Epithelial cell of esophagus (primary cell): ENCODE measurements around the gene DPH6.
A peak's percentile ranks its signal among the peaks of the same experiment; 100 is the strongest.
"Not testable (repeated sequence)": the region's sequence is repeated elsewhere in the genome, so short reads cannot be mapped to it uniquely, and the experiment has no call there.

Experiments used
- DNase-seq: peaks from one replicate; pipeline ENCODE4 v3.0.0; 2010; ENCODE audit warnings: low read depth
- H3K4me3 ChIP-seq: 2 replicates; pipeline ENCODE4 v1.5.1; 2011; ENCODE audit warnings: mild to moderate bottlenecking, low read length, control low read depth
- TF ChIP-seq, protein P1 (sequence below): IDR thresholded peaks from 2 replicates; pipeline ENCODE4 v1.5.1; 2011; ENCODE audit warnings: low read depth, mild to moderate bottlenecking, low read length, control low read depth, inconsistent platforms; ENCODE audit not compliant: insufficient read depth; ENCODE audit errors: missing control alignments

The DPH6 gene, protein sequence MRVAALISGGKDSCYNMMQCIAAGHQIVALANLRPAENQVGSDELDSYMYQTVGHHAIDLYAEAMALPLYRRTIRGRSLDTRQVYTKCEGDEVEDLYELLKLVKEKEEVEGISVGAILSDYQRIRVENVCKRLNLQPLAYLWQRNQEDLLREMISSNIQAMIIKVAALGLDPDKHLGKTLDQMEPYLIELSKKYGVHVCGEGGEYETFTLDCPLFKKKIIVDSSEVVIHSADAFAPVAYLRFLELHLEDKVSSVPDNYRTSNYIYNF

DNA sequence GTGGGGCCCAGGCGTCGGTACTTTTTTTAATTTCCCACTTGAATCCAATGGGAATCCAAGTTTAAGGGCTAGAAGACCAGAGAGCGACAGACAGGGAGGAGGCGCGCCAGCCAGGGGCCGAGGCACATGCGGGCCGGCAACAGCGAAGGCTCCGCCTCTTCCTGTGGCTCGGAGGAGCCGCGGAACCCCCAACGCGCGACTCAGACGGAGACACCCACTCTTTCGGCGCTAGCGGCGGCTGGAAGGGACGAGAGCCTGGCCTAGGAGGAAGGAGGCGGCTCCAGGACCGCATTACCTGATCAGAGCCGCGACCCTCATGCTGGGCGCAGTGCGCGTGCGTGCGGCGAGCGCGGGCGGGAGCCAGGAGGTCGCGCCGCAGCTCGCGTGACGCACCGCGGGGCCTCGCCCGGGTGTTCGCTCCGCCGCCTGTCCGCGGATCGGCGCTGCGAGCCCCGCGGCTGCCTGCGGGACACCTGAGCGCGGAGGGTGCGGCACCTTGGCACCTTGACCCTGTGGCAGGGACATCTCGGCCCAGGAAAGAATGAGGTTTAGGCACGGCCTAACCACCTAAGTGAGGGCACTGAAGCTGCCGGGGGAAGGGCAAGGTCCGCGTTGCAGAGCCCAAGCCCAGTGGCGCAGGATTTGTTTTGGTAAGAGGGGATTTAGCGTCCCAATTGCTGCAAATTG is at the start of gene DPH6:
DPH6 (minus strand) TSS at position 342 of the 687 bp plus-strand sequence; CDS start at position 318, 24 bp downstream.
- DNase-seq, result peak; percentile 82
- H3K4me3 ChIP-seq, result peak within 1 kb of the TSS; percentile 52
- TF ChIP-seq, protein P1, sequence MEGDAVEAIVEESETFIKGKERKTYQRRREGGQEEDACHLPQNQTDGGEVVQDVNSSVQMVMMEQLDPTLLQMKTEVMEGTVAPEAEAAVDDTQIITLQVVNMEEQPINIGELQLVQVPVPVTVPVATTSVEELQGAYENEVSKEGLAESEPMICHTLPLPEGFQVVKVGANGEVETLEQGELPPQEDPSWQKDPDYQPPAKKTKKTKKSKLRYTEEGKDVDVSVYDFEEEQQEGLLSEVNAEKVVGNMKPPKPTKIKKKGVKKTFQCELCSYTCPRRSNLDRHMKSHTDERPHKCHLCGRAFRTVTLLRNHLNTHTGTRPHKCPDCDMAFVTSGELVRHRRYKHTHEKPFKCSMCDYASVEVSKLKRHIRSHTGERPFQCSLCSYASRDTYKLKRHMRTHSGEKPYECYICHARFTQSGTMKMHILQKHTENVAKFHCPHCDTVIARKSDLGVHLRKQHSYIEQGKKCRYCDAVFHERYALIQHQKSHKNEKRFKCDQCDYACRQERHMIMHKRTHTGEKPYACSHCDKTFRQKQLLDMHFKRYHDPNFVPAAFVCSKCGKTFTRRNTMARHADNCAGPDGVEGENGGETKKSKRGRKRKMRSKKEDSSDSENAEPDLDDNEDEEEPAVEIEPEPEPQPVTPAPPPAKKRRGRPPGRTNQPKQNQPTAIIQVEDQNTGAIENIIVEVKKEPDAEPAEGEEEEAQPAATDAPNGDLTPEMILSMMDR, result no peak

GRCh38 chr15:35595656-35596055 is 49.7 kb upstream of the DPH6 start:
- TF ChIP-seq, protein P1, result no peak
- DNase-seq, result peak; percentile 12
- no peak overlapping the region for H3K4me3 ChIP-seq

DNA sequence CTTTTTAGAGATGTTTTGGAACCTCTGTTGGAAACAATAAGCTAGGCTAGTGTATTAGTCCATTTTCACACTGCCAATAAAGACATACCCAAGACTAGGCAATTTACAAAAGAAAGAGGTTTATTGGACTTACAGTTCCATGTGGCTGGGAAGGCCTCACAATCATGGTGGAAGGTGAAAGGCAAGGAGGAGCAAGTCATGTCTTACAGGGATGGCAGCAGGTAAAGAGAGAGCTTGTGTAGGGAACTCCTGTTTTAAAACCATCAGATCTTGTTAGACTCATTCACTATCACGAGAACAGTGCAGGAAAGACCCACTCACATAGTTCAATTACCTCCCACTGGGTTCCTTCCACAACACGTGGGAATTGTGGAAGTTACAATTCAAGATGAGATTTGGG is 46.0 kb upstream of the DPH6 start:
- H3K4me3 ChIP-seq, DNase-seq: not testable (repeated sequence)

DNA sequence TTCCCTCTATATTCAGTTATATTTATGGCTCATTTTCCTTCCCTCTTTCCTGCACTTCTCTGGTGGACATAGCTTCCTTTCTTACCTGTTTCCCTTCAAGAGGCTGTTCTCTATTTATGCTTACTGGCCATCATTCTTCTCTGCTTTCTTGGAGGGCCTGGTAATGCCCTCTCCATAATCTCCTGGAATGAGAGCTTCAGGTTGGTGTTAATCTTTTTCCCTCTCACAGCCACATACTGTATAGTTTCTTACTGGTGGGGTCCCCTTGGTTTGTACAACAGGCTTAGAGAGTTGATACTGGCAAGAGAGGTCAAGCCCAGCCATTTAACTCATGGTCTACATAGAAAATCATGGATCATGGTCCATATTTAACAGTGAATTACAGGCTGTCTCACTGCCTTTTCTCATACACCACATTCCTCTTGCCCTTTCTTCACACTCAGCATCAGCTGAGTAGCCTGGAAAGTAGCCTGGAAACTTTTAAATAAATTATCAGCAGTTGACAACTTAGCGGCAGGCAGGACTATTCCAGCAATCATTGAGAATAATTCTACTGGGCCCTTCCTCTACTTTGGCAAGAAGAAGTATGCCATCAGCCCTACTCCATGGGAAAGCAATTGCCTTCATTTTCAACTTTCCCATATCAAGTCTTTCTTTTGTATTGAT is 38.0 kb upstream of the DPH6 start:
- no peak overlapping the region for H3K4me3 ChIP-seq

GRCh38 chr15:35580606-35581005 is 34.6 kb upstream of the DPH6 start:
- DNase-seq, result no peak
- H3K4me3 ChIP-seq, result no peak overlapping the region
- TF ChIP-seq, protein P1, result no peak

More for the DNA sequence above, 38.0 kb upstream of the DPH6 start:
- no peak for DNase-seq
- TF ChIP-seq, protein P1, result no peak

GRCh38 chr15:35567392-35567791 is 21.4 kb upstream of the DPH6 start:
- no peak for DNase-seq
- H3K4me3 ChIP-seq, result no peak overlapping the region
- TF ChIP-seq, protein P1, result no peak

- DNase-seq, result no peak
- no peak overlapping the region for H3K4me3 ChIP-seq
- TF ChIP-seq, protein P1, result no peak
These were observed 21.0 kb upstream of the DPH6 start for GRCh38 chr15:35566991-35567390.
